Stimulated activated CD4-positive, alpha-beta T cell treated with anti-CD3 and anti-CD28 coated beads, Interleukin-1b, Interleukin-23, amount 100 ng/mL, for 48 hours (primary cell): Measurements from ENCODE around the gene FGD5.
"Not testable (repeated sequence)": the region's sequence is repeated elsewhere in the genome, so short reads cannot be mapped to it uniquely, and the experiment has no call there.

Experiments used
- DNase-seq: peaks from one replicate; pipeline ENCODE4 v3.0.0-alpha.2; 2020

FGD5 gene

GRCh38 chr3:14880447-14881106, 61.8 kb downstream of the FGD5 start:
- no peak for DNase-seq

- DNase-seq = no peak
Measured at GRCh38 chr3:14883226-14883625, 64.5 kb downstream of the FGD5 start.

- no peak for DNase-seq
Measured at GRCh38 chr3:14884665-14885064, 65.9 kb downstream of the FGD5 start.

GRCh38 chr3:14885307-14885706, 66.5 kb downstream of the FGD5 start:
- peak; percentile 8 for DNase-seq

- no peak for DNase-seq
Measured at GRCh38 chr3:14886101-14886500, 67.3 kb downstream of the FGD5 start.

- DNase-seq = no peak
Measured at GRCh38 chr3:14889205-14889604, 70.4 kb downstream of the FGD5 start.

- DNase-seq = no peak
Measured at GRCh38 chr3:14889943-14890342, 71.2 kb downstream of the FGD5 start.

GRCh38 chr3:14890476-14890875, 71.7 kb downstream of the FGD5 start:
- no peak for DNase-seq

- DNase-seq = no peak
Measured at GRCh38 chr3:14891135-14892132, 72.7 kb downstream of the FGD5 start.

GRCh38 chr3:14892226-14892625, 73.5 kb downstream of the FGD5 start:
- no peak for DNase-seq

- DNase-seq = no peak
Measured at GRCh38 chr3:14894085-14894484, 75.3 kb downstream of the FGD5 start.

GRCh38 chr3:14897266-14897665, 78.5 kb downstream of the FGD5 start:
- DNase-seq = no peak

GRCh38 chr3:14898929-14899328, 80.2 kb downstream of the FGD5 start:
- DNase-seq = no peak

- no peak for DNase-seq
Measured at GRCh38 chr3:14899993-14900618, 81.3 kb downstream of the FGD5 start.

- DNase-seq = no peak
Measured at GRCh38 chr3:14900881-14901873, 82.4 kb downstream of the FGD5 start.

- DNase-seq = no peak
Measured at GRCh38 chr3:14902719-14903118, 84.0 kb downstream of the FGD5 start.

GRCh38 chr3:14903501-14903900, 84.7 kb downstream of the FGD5 start:
- DNase-seq = not testable (repeated sequence)

GRCh38 chr3:14905055-14905657, 86.4 kb downstream of the FGD5 start:
- no peak for DNase-seq

GRCh38 chr3:14906355-14906971, 87.7 kb downstream of the FGD5 start:
- no peak for DNase-seq

GRCh38 chr3:14907043-14907966, 88.5 kb downstream of the FGD5 start:
- no peak for DNase-seq
